K562 (cell line): ENCODE data around the gene STPG4. TPM values are rescaled to one million over a fixed set of nuclear protein-coding genes. Genes with fewer than 3 reads are reported as not detected.

ENCODE experiments used
- ATAC-seq: fragments of 200-7000 bp; cut with Tn5 transposase; 3 replicates; pipeline ENCODE4 v1.9.1; 2020; ENCODE audit warnings: moderate library complexity
- BruUV-seq: library from RNA; stranded (reverse); fragments of 400-500 nt; replicated peaks from 2 replicates; lab custom pipeline; 2021; lab: Mats Ljungman, UMichigan
- CTCF ChIA-PET: fragments of 300-600 bp; formaldehyde crosslinking; extraction: SDS; loops from one replicate; lab custom pipeline; 2021; ENCODE audit warnings: low intra/inter-chr PET ratio; lab: Yijun Ruan, JAX
- POLR2A ChIA-PET: fragments of 300-600, 350-650 bp; sonication (Branson Sonifier 250); formaldehyde crosslinking; extraction: SDS; loops from one replicate; lab custom pipeline; 2021; ENCODE audit warnings: antibody characterized with exemption, inconsistent platforms; lab: Yijun Ruan, JAX
- DNase-seq, 4 experiments: peaks; one replicate each; pipeline versions ENCODE4 v3.0.0 to v3.0.0-alpha.2; 2011 to 2018; ENCODE audit warnings: low spot score in 3 of 4, mixed read lengths in 3 of 4; ENCODE audit errors: extremely low read depth in 1 of 4
- FAIRE-seq: peaks from 2 replicates; lab custom pipeline; 2011; peaks lifted over from hg19 to GRCh38; lab: Jason Lieb, UNC
- H2AFZ ChIP-seq: 2 replicates; pipeline ENCODE4 v1.6.0; 2011; ENCODE audit warnings: low read depth, low read length, control low read depth, inconsistent platforms
- H3K27ac ChIP-seq: fragments of 200-600 bp; 3 replicates; pipeline ENCODE4 v1.8.0; 2011; ENCODE audit warnings: low read depth, mild to moderate bottlenecking, control low read depth, inconsistent platforms, low read length, moderate library complexity, mixed read lengths; ENCODE audit errors: extremely low read depth
- H3K27me3 ChIP-seq, 2 experiments: fragments of 300-600 bp in 1 of 2; 2 replicates in 1 of 2; 3 replicates in 1 of 2; pipeline versions ENCODE4 v1.6.0 to v1.8.0; 2011; ENCODE audit warnings: inconsistent platforms in 2 of 2, low read length in 2 of 2, mild to moderate bottlenecking in 1 of 2, mixed read lengths in 1 of 2, moderate library complexity in 1 of 2; ENCODE audit not compliant: control insufficient read depth in 2 of 2, insufficient read depth in 2 of 2
- H3K36me3 ChIP-seq: fragments of 300-600 bp; 3 replicates; pipeline ENCODE4 v1.8.0; 2011; ENCODE audit warnings: mild to moderate bottlenecking, low read length, inconsistent platforms; ENCODE audit not compliant: control insufficient read depth, insufficient read depth
- H3K4me1 ChIP-seq, 2 experiments: fragments of 200-600 bp in 1 of 2; replicated peaks in 1 of 2; 2 replicates in 1 of 2; 3 replicates in 1 of 2; pipeline versions ENCODE4 v1.5.1 to v1.8.0; 2011; ENCODE audit warnings: inconsistent platforms in 2 of 2, low read length in 2 of 2, mild to moderate bottlenecking in 1 of 2, mixed read lengths in 1 of 2, moderate library complexity in 1 of 2; ENCODE audit not compliant: control insufficient read depth in 2 of 2, insufficient read depth in 2 of 2
- H3K4me2 ChIP-seq: 2 replicates; pipeline ENCODE4 v1.6.1; 2011; ENCODE audit warnings: low read length, control low read depth, inconsistent platforms, mixed read lengths; ENCODE audit not compliant: insufficient read depth
- H3K4me3 ChIP-seq: fragments of 200-600 bp; sonication (generic), shearing (Covaris generic); 2 replicates; pipeline ENCODE4 v1.5.1; 2016; ENCODE audit warnings: control low read depth, inconsistent platforms
- H3K79me2 ChIP-seq: fragments of 200-600 bp; 3 replicates; pipeline ENCODE4 v1.8.0; 2011; ENCODE audit warnings: low read length, inconsistent platforms; ENCODE audit not compliant: control insufficient read depth, insufficient read depth
- H3K9ac ChIP-seq, 2 experiments: 2 replicates each; pipeline versions ENCODE4 v1.6.0 to v1.6.1; 2011; ENCODE audit warnings: low read depth in 2 of 2, low read length in 2 of 2, control low read depth in 1 of 2, inconsistent platforms in 1 of 2, mild to moderate bottlenecking in 1 of 2, mixed read lengths in 1 of 2; ENCODE audit not compliant: insufficient read depth in 1 of 2
- H3K9me1 ChIP-seq: one replicate; pipeline ENCODE4 v1.6.0; 2011; ENCODE audit warnings: inconsistent platforms, mild to moderate bottlenecking, low read length, moderate library complexity; ENCODE audit not compliant: control insufficient read depth, insufficient read depth
- H3K9me3 ChIP-seq: replicated peaks from 2 replicates; pipeline ENCODE4 v1.5.1; 2011; ENCODE audit warnings: low read depth, low read length, inconsistent platforms; ENCODE audit not compliant: control insufficient read depth, insufficient read depth
- H4K20me1 ChIP-seq: replicated peaks from 2 replicates; pipeline ENCODE4 v1.6.1; 2011; ENCODE audit warnings: low read length, inconsistent platforms, mixed read lengths; ENCODE audit not compliant: control insufficient read depth, insufficient read depth
- LEF1 ChIP-seq: fragments of 450-650 bp; IDR thresholded peaks from 2 replicates; pipeline ENCODE4 v1.6.1; 2016; ENCODE audit warnings: mild to moderate bottlenecking
- NFIC ChIP-seq: fragments of 450-650 bp; IDR thresholded peaks from 2 replicates; pipeline ENCODE4 v1.6.1; 2017; ENCODE audit warnings: mild to moderate bottlenecking, inconsistent platforms
- PHF21A ChIP-seq: fragments of 450-650 bp; IDR thresholded peaks from 2 replicates; pipeline ENCODE4 v1.6.1; 2017; ENCODE audit warnings: low read depth, borderline replicate concordance
- TAF1 ChIP-seq: IDR thresholded peaks from 2 replicates; pipeline ENCODE4 v1.6.1; 2011; ENCODE audit warnings: mild to moderate bottlenecking, low read length, moderate library complexity; ENCODE audit not compliant: insufficient read depth, control insufficient read depth, severe bottlenecking; ENCODE audit errors: extremely low read depth
- XRCC3 ChIP-seq: fragments of 450-650 bp; IDR thresholded peaks from 2 replicates; pipeline ENCODE4 v1.6.1; 2017; ENCODE audit warnings: mild to moderate bottlenecking, moderate library complexity
- ZNF785 ChIP-seq: fragments of 250-450 bp; sonication (Bioruptor Pico); IDR thresholded peaks from 2 replicates; pipeline ENCODE4 v1.4.0; 2020; ENCODE audit warnings: mild to moderate bottlenecking
- WGBS: fragments of 100-300 bp; shearing (Covaris generic); methylation state at CpG from one replicate; pipeline ENCODE4 v1.1.6; 2016; ENCODE audit warnings: low coverage, mixed read lengths; ENCODE audit not compliant: insufficient coverage; ENCODE audit errors: missing lambda C conversion rate; 5-methylcytosine and 5-hydroxymethylcytosine counted together
- in situ Hi-C: fragments of 300-500 bp; cut with MboI; formaldehyde crosslinking; loops from 4 replicates; pipeline ENCODE4 v1.15.0; 2018; ENCODE audit warnings: inconsistent platforms, mixed read lengths
- intact Hi-C: fragments of 100-400 bp; cut with micrococcal nuclease; formaldehyde crosslinking; loops from 2 replicates; pipeline ENCODE4 v1.14.2; 2022
- polyA plus RNA-seq, 8 experiments: library from polyadenylated mRNA; depleted of rRNA in 4 of 8; stranded (reverse) in 5 of 8; unstranded in 3 of 8; fragments of >200 nt; fragmentation: Nextera tagmentation in 2 of 8; fragmentation: Illumina TruSeq in 1 of 8; extraction: Ambion mirVana in 2 of 8; extraction: Trizol in 1 of 8; gene quantifications; 2 replicates each; pipeline versions ENCODE4 v1.2.1 to v1.2.3, GENCODE V29; 2011 to 2014; ENCODE audit warnings: inconsistent platforms in 1 of 8, missing spikeins in 1 of 8
- total RNA-seq, 7 experiments: library from RNA; depleted of rRNA in 6 of 7; stranded (reverse); fragments of >200 nt in 6 of 7; fragmentation: Illumina TruSeq in 2 of 7; extraction: Trizol in 2 of 7; gene quantifications; 2 replicates each; pipeline versions ENCODE4 v1.2.1 to v1.2.3, GENCODE V29; 2011 to 2021; ENCODE audit warnings: low replicate concordance in 1 of 7
- TF ChIP-seq, protein P1 (sequence below): sonication (generic); formaldehyde crosslinking; IDR thresholded peaks from 2 replicates; pipeline ENCODE4 v1.8.0; 2022; ENCODE audit warnings: mild to moderate bottlenecking, missing genetic modification reagents

The STPG4 gene
- total and polyA plus RNA-seq, 9 of the 15 experiments (the other 6 are each of a cell fraction or from before 2014, with no cell fraction given), result 0.10 to 0.68 (median 0.22) TPM; not detected in 6

GRCh38 chr2:47050021-47050760 lies 104.9 kb downstream of the STPG4 start:
- Histone ChIP-seq H3K4me2 (no peak overlapping the region), H3K9me1 (no peaks in the 10 kb centered on the region), H4K20me1 (peaks cover 3% of the 10 kb centered on the region; the same call in 1 of the 2 replicates), H3K27ac (no peak overlapping the region), H3K9me3 (no peaks in the 10 kb centered on the region), H3K4me1 (peaks cover 0 to 10% of the 10 kb centered on the region in 2 experiments; a peak in 4 of 5 replicates), H3K27me3 (no peaks in the 10 kb centered on the region), H3K9ac (no peak overlapping the region), H3K36me3 (peaks cover 11% of the 10 kb centered on the region; the same call in 2 of the 3 replicates), H3K79me2 (no peaks in the 10 kb centered on the region), H3K4me3 (no peak overlapping the region), H2AFZ (no peak overlapping the region)
- ATAC-seq (no peak), FAIRE-seq (peak; percentile 19), DNase-seq (no peak)
- intact Hi-C loops, result no loop called here
- CTCF ChIA-PET, result no interaction called here
- WGBS, result 60% methylated on average over 6 of the region's 6 CpGs
- POLR2A ChIA-PET, result interaction anchor here (0.6 kb wide), 1 partner anchor 895 kb away, joined by 3 read pairs; no protein-coding TSS in a partner anchor
- TF ChIP-seq TAF1, result no peak
- TF ChIP-seq PHF21A, result no peak
- TF ChIP-seq NFIC, result peak; percentile 62
- in situ Hi-C loops, result no loop called here
- no TSS peak for BruUV-seq

DNA sequence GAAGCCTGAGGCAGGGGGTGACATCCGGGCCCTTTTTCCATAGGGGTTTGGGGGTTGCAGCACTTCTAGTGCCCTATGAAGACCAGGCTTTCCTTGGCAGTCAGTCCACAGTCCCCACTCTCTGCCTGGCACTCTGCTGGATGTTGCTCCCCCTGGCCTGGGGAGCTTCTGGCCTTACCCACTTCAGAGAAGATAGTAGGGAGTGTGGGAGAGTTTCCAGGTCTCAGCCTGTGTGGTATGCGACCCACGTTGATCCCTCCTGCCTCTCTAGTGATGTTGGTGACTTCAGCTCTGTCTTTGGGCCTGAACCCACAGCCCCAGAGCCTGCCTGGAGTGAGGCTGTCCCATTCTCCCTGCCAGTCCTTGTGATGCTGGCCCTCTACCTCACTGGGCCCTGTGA lies 105.6 kb downstream of the STPG4 start:
- Histone ChIP-seq H3K4me1 (peaks cover 0 to 10% of the 10 kb centered on the region in 2 experiments; a peak in 4 of 5 replicates), H3K9me1 (no peaks in the 10 kb centered on the region), H2AFZ (no peak overlapping the region), H3K27ac (no peak overlapping the region), H3K27me3 (no peaks in the 10 kb centered on the region), H3K4me2 (no peak overlapping the region), H3K79me2 (no peaks in the 10 kb centered on the region), H4K20me1 (peaks cover 3% of the 10 kb centered on the region; the same call in 1 of the 2 replicates), H3K36me3 (peaks cover 11% of the 10 kb centered on the region; the same call in 2 of the 3 replicates), H3K4me3 (no peak overlapping the region), H3K9me3 (no peaks in the 10 kb centered on the region), H3K9ac (no peak overlapping the region)
- ATAC-seq, result no peak
- POLR2A ChIA-PET, result interaction anchor here (0.6 kb wide), 1 partner anchor 895 kb away, joined by 3 read pairs; no protein-coding TSS in a partner anchor
- no peak for DNase-seq
- CTCF ChIA-PET, result no interaction called here
- 78% methylated on average over 3 of the region's 3 CpGs for WGBS
- BruUV-seq, result no TSS peak
- TF ChIP-seq, protein P1, sequence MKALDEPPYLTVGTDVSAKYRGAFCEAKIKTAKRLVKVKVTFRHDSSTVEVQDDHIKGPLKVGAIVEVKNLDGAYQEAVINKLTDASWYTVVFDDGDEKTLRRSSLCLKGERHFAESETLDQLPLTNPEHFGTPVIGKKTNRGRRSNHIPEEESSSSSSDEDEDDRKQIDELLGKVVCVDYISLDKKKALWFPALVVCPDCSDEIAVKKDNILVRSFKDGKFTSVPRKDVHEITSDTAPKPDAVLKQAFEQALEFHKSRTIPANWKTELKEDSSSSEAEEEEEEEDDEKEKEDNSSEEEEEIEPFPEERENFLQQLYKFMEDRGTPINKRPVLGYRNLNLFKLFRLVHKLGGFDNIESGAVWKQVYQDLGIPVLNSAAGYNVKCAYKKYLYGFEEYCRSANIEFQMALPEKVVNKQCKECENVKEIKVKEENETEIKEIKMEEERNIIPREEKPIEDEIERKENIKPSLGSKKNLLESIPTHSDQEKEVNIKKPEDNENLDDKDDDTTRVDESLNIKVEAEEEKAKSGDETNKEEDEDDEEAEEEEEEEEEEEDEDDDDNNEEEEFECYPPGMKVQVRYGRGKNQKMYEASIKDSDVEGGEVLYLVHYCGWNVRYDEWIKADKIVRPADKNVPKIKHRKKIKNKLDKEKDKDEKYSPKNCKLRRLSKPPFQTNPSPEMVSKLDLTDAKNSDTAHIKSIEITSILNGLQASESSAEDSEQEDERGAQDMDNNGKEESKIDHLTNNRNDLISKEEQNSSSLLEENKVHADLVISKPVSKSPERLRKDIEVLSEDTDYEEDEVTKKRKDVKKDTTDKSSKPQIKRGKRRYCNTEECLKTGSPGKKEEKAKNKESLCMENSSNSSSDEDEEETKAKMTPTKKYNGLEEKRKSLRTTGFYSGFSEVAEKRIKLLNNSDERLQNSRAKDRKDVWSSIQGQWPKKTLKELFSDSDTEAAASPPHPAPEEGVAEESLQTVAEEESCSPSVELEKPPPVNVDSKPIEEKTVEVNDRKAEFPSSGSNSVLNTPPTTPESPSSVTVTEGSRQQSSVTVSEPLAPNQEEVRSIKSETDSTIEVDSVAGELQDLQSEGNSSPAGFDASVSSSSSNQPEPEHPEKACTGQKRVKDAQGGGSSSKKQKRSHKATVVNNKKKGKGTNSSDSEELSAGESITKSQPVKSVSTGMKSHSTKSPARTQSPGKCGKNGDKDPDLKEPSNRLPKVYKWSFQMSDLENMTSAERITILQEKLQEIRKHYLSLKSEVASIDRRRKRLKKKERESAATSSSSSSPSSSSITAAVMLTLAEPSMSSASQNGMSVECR (CRISPR knock-in tag), result no peak
- TF ChIP-seq ZNF785 (CRISPR knock-in tag), result no peak
- TF ChIP-seq XRCC3, result no peak
- TF ChIP-seq LEF1, result no peak
- in situ Hi-C loops, result no loop called here
- FAIRE-seq, result no peak
- intact Hi-C loops, result no loop called here
